Gastroesophageal sphincter (tissue), 4 donors: ENCODE measurements around the gene NCOA5. TPM values are rescaled to one million over a fixed set of nuclear protein-coding genes. Genes with fewer than 3 reads are reported as not detected.

Experiments used
- ATAC-seq: fragments of 150-250 bp; one replicate; pipeline ENCODE4 v1.9.1; 2016; ENCODE audit warnings: mild to moderate bottlenecking, moderate library complexity
- H3K27ac ChIP-seq, 4 donors: fragments of 200-600 bp; sonication (generic) in 3 of 4; 1 replicate in 3 of 4; 2 replicates in 1 of 4; pipeline ENCODE4 v1.5.1; 2016 to 2019
- H3K27me3 ChIP-seq: fragments of 200-600 bp; sonication (generic); one replicate; pipeline ENCODE4 v1.5.1; 2019
- H3K36me3 ChIP-seq, 2 donors: fragments of 200-600 bp; sonication (generic); one replicate each; pipeline ENCODE4 v1.5.1; 2019; ENCODE audit warnings: control low read depth in 1 of 2
- H3K4me1 ChIP-seq, 3 donors: fragments of 200-600 bp; sonication (generic); 1 replicate in 2 of 3; 2 replicates in 1 of 3; pipeline ENCODE4 v1.5.1; 2016 to 2019; ENCODE audit warnings: control low read depth in 2 of 3
- H3K4me3 ChIP-seq, 2 donors: fragments of 200-600 bp; sonication (generic); one replicate each; pipeline ENCODE4 v1.5.1; 2019; ENCODE audit warnings: mild to moderate bottlenecking in 1 of 2, moderate library complexity in 1 of 2
- H3K9me3 ChIP-seq, 3 donors: fragments of 200-600 bp; sonication (generic); one replicate each; pipeline ENCODE4 v1.5.1; 2017 to 2019; ENCODE audit warnings: control low read depth in 2 of 3
- CTCF ChIP-seq, 4 experiments: fragments of 200-600 bp in 2 of 4; fragments of 450-650 bp in 2 of 4; sonication (generic) in 1 of 4; IDR thresholded peaks; one replicate each; pipeline ENCODE4 v1.5.1; 2017 to 2019; ENCODE audit warnings: antibody characterized with exemption in 4 of 4, mild to moderate bottlenecking in 2 of 4, moderate library complexity in 2 of 4
- EP300 ChIP-seq: sonication (generic); formaldehyde crosslinking; IDR thresholded peaks from one replicate; pipeline ENCODE4 v1.6.1; 2017; ENCODE audit warnings: antibody characterized with exemption, mild to moderate bottlenecking
- POLR2A ChIP-seq, 2 donors: fragments of 450-650 bp; IDR thresholded peaks; one replicate each; pipeline ENCODE4 v1.6.1; 2017; ENCODE audit warnings: antibody characterized with exemption in 2 of 2, mild to moderate bottlenecking in 2 of 2, moderate library complexity in 1 of 2
- POLR2AphosphoS5 ChIP-seq: sonication (generic); formaldehyde crosslinking; IDR thresholded peaks from one replicate; pipeline ENCODE4 v1.6.1; 2017; ENCODE audit warnings: antibody characterized with exemption
- WGBS, 2 donors: methylation state at CpG; one replicate each; pipeline ENCODE4 v1.1.5; 2018; ENCODE audit warnings: low coverage in 1 of 2; 5-methylcytosine and 5-hydroxymethylcytosine counted together
- total RNA-seq, 4 donors: library from RNA; depleted of rRNA; stranded (reverse); fragments of >200 nt; gene quantifications; one replicate each; pipeline ENCODE4 v1.1.0, GENCODE V29; 2016

NCOA5 gene
- total RNA-seq, 4 donors from 2014 or later: 26.3 to 39.8 (median 30.8) TPM

DNA sequence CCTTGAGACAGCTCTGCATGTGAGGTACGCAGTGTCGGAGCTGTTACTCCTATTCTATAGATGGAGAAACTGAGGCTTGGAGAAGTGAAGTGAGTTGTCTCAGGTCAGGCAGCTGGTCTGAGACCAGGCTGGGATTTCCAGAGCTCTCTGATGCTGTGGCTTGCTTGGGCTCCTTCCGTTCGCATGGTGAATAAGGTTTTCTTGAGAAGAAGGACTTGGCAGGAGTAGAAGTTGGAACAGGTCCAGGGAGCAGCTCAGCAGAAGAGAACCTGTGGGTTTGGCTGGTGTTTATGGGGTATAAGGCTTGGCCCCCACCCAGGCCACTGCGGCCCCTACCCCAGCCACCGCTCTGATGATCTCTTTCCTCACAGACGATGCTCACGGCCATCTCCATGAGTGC, 53.4 kb downstream of the NCOA5 start:
- Histone ChIP-seq H3K27ac (no peak overlapping the region), H3K9me3 (no peaks in the 10 kb centered on the region), H3K27me3 (peaks cover 85% of the 10 kb centered on the region), H3K36me3 (no peaks in the 10 kb centered on the region), H3K4me1 (peaks cover 0 to 9% (median 0%) of the 10 kb centered on the region in 3 donors), H3K4me3 (no peak overlapping the region)
- ATAC-seq: no peak
- WGBS, 2 donors: 78 to 100% methylated on average over 2 to 6 of the region's 8 CpGs
- TF ChIP-seq POLR2A (IDR thresholded peaks at IDR 0.05): no peak
- TF ChIP-seq EP300: no peak
- TF ChIP-seq CTCF (IDR thresholded peaks at IDR 0.05): no peak

DNA sequence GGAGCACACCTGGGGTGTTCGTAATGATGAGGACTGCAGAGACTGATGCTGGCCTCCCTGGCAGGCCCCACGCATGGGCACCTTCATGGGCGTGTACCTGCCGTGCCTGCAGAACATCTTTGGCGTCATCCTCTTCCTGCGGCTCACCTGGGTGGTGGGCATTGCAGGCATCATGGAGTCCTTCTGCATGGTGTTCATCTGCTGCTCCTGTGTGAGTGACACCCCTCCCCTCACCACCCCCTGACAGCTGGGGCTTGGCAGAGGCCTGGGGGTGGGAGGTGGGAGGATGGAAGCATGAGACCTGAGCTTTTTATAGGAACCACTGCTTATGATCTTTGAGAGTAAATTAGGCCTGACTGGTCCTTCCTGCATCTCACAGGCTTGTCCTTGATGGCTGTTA, 54.0 kb downstream of the NCOA5 start:
- WGBS, 2 donors: 69% methylated on average over 6 of the region's 6 CpGs; no CpG with 5 or more reads in 1 of the 2 donors
- Histone ChIP-seq H3K9me3 (no peaks in the 10 kb centered on the region), H3K27me3 (peaks cover 85% of the 10 kb centered on the region), H3K36me3 (no peaks in the 10 kb centered on the region), H3K4me3 (no peak overlapping the region), H3K27ac (no peak overlapping the region), H3K4me1 (peaks cover 0 to 11% (median 0%) of the 10 kb centered on the region in 3 donors)
- TF ChIP-seq POLR2AphosphoS5 (no peak), CTCF (IDR thresholded peaks at IDR 0.05) (no peak), EP300 (no peak), POLR2A (IDR thresholded peaks at IDR 0.05) (no peak)
- no peak for ATAC-seq

GRCh38 chr20:46035253-46035652, 54.5 kb downstream of the NCOA5 start:
- Histone ChIP-seq H3K4me3 (no peak overlapping the region), H3K9me3 (no peaks in the 10 kb centered on the region), H3K27me3 (peaks cover 85% of the 10 kb centered on the region), H3K4me1 (peaks cover 0 to 11% (median 0%) of the 10 kb centered on the region in 3 donors), H3K27ac (no peak overlapping the region), H3K36me3 (no peaks in the 10 kb centered on the region)
- WGBS, 2 donors: 45% methylated on average over 4 of the region's 5 CpGs; no CpG with 5 or more reads in 1 of the 2 donors
- TF ChIP-seq POLR2A (IDR thresholded peaks at IDR 0.05): no peak
- no peak for TF ChIP-seq CTCF (IDR thresholded peaks at IDR 0.05)
- TF ChIP-seq POLR2AphosphoS5: no peak
- TF ChIP-seq EP300: no peak
- ATAC-seq: no peak

- Histone ChIP-seq H3K36me3 (no peaks in the 10 kb centered on the region), H3K27me3 (peaks cover 92% of the 10 kb centered on the region), H3K9me3 (no peaks in the 10 kb centered on the region), H3K4me3 (no peak overlapping the region), H3K4me1 (peaks cover 0 to 11% (median 0%) of the 10 kb centered on the region in 3 donors), H3K27ac (no peak overlapping the region)
- 75% methylated on average over 2 of the region's 3 CpGs; no CpG with 5 or more reads in 1 of the 2 donors for WGBS, 2 donors
- no peak for ATAC-seq
- TF ChIP-seq POLR2A (IDR thresholded peaks at IDR 0.05) (no peak), CTCF (IDR thresholded peaks at IDR 0.05) (no peak), POLR2AphosphoS5 (no peak), EP300 (no peak)
Measured at GRCh38 chr20:46034039-46034438, 55.7 kb downstream of the NCOA5 start.

- H3K27ac ChIP-seq: no peak overlapping the region
- 0% methylated on average over 1 of the region's 55 CpGs; no CpG with 5 or more reads in 1 of the 2 donors for WGBS, 2 donors
- H3K36me3 ChIP-seq: no peaks in the 10 kb centered on the region
- H3K9me3 ChIP-seq: no peaks in the 10 kb centered on the region
- TF ChIP-seq EP300 (no peak), POLR2A (IDR thresholded peaks at IDR 0.05) (no peak), CTCF (IDR thresholded peaks at IDR 0.05) (no peak)
- ATAC-seq: no peak
- peaks cover 99% of the 10 kb centered on the region for H3K27me3 ChIP-seq
- peaks cover 0 to 11% (median 0%) of the 10 kb centered on the region in 3 donors for H3K4me1 ChIP-seq
- H3K4me3 ChIP-seq: peak overlapping the region in 1 of 2 donors; percentile 22
Measured at GRCh38 chr20:46031701-46032254, 58.0 kb downstream of the NCOA5 start.
